Measurements from ENCODE around the gene CHCHD3.

The CHCHD3 gene

DNA sequence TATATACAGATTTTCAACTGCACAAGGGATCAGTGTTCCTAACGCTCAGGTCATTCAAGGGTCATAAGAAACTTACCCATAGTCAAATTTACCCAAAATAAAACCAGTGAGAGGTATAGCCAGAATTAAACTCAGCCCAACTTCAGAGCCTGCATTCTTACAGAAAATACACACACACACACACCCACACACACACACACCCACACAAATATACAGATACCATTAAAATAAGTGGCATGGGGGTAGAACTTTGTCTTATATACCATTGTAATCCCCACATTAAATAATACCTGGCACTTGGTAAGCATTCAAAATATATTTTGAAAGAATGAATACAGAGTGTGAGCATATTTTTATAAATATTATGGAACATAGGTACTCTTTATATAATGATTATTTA lies 93.8 kb downstream of the CHCHD3 start:
- TF ChIP-seq, protein P1, sequence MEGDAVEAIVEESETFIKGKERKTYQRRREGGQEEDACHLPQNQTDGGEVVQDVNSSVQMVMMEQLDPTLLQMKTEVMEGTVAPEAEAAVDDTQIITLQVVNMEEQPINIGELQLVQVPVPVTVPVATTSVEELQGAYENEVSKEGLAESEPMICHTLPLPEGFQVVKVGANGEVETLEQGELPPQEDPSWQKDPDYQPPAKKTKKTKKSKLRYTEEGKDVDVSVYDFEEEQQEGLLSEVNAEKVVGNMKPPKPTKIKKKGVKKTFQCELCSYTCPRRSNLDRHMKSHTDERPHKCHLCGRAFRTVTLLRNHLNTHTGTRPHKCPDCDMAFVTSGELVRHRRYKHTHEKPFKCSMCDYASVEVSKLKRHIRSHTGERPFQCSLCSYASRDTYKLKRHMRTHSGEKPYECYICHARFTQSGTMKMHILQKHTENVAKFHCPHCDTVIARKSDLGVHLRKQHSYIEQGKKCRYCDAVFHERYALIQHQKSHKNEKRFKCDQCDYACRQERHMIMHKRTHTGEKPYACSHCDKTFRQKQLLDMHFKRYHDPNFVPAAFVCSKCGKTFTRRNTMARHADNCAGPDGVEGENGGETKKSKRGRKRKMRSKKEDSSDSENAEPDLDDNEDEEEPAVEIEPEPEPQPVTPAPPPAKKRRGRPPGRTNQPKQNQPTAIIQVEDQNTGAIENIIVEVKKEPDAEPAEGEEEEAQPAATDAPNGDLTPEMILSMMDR (IDR thresholded peaks at IDR 0.05) = no peak
- Histone ChIP-seq H3K4me3 (no peak overlapping the region), H3K27me3 (no peaks in the 10 kb centered on the region), H3K9me3 (no peaks in the 10 kb centered on the region), H3K27ac (no peak overlapping the region), H3K4me1 (peaks cover 0 to 9% (median 0%) of the 10 kb centered on the region in 4 donors), H3K36me3 (no peaks in the 10 kb centered on the region)
- DNase-seq = no peak
- intact Hi-C loops (cut with DNase I; ENCODE audit: low total_unique reads) = no loop called here

DNA sequence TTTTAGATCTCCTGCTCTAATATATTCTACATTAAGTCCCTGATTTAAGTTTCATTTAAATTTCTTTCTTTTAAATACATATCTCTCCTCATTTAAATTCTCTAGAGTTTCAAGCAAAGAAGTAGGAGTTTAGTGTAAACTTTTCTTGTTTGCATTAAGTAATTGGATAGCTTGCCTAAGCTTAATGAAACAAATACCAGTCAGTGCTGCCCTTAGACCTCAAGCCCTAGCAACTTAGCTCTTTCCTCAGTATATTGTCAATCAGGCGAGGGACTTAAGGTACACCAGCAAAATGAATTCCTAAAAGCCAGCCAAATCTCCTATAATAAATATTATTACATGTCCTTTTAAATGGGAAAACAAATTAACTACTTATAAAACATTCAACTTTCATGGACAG lies 101.5 kb downstream of the CHCHD3 start:
- H3K4me3 ChIP-seq = no peak overlapping the region
- H3K36me3 ChIP-seq = no peaks in the 10 kb centered on the region
- DNase-seq = no peak
- H3K27ac ChIP-seq = no peak overlapping the region
- intact Hi-C loops (cut with DNase I; ENCODE audit: low total_unique reads) = no loop called here
- peaks cover 0 to 4% (median 0%) of the 10 kb centered on the region in 4 donors for H3K4me1 ChIP-seq
- TF ChIP-seq, protein P1 (IDR thresholded peaks at IDR 0.05) = no peak
- H3K9me3 ChIP-seq = no peaks in the 10 kb centered on the region
- H3K27me3 ChIP-seq = no peaks in the 10 kb centered on the region

DNA sequence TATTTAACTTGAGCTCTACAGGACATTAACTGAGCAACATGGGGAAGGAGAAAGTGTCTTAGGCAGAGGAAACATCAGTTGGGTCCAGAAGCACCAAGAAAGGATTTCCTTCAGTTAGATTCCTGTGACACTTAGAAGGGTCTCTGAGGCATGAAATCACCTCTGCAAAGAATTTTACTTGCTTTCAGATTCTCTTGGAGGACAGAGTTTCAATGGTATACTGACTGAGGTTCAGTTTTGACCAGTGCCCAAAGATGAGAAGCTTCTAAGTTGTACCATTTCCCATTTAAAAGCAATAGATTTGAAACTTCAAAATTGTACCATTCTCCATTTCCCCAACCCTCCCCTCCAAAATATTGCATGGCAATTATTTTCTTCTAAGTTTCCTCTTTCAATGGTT lies 102.4 kb downstream of the CHCHD3 start:
- H3K4me3 ChIP-seq = no peak overlapping the region
- H3K27ac ChIP-seq = no peak overlapping the region
- no peak for DNase-seq
- H3K9me3 ChIP-seq = no peaks in the 10 kb centered on the region
- intact Hi-C loops (cut with DNase I; ENCODE audit: low total_unique reads) = no loop called here
- peaks cover 0 to 3% (median 3%) of the 10 kb centered on the region in 3 donors for H3K36me3 ChIP-seq
- H3K27me3 ChIP-seq = no peaks in the 10 kb centered on the region
- H3K4me1 ChIP-seq = peaks cover 0 to 4% (median 0%) of the 10 kb centered on the region in 4 donors
- TF ChIP-seq, protein P1 (IDR thresholded peaks at IDR 0.05) = no peak

DNA sequence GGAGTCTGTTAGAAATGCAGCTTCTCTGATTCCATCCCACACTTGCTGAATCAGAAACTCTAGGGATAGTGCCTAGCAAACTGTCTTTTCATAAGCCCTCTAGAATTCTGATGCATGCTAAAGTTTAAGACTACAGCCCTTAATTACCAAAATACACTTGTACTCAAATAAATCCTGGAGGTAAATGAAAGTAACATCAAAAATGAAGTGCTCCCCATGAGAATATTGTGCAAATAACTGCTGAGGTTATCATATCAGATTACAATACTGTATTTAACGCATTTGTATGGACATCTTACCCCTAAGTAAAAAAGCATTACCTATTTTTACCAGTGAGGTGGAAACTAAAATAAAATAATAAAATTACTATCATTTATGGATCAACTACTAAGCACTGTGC lies 104.7 kb downstream of the CHCHD3 start:
- H3K4me1 ChIP-seq = peaks cover 0 to 4% (median 0%) of the 10 kb centered on the region in 4 donors
- H3K27ac ChIP-seq = no peak overlapping the region
- H3K36me3 ChIP-seq = peaks cover 9 to 18% (median 11%) of the 10 kb centered on the region in 3 donors
- DNase-seq = no peak
- H3K27me3 ChIP-seq = no peaks in the 10 kb centered on the region
- no peak overlapping the region for H3K4me3 ChIP-seq
- TF ChIP-seq, protein P1 (IDR thresholded peaks at IDR 0.05) = no peak
- intact Hi-C loops (cut with DNase I; ENCODE audit: low total_unique reads) = no loop called here
- no peaks in the 10 kb centered on the region for H3K9me3 ChIP-seq

DNA sequence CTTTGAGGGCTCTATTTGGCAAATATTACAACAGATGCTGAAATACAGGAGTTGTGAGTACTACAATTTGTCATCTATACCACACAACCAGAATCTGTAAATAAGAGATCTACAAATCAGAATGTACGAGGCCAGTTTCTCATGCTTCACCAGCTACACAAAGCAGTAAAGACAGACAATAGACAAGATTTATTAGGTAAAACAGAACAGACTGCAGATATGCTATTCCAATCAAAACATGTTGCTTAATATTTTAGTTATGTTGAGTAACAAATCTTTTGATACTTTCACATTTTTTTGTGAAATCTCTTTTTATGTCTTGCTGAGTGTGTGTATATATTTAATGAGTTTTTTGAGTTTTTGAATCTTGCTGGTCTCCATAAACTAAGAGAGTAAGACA lies 109.1 kb downstream of the CHCHD3 start:
- Histone ChIP-seq H3K4me3 (no peak overlapping the region), H3K4me1 (no peaks in the 10 kb centered on the region), H3K36me3 (peaks cover 9 to 18% (median 11%) of the 10 kb centered on the region in 3 donors), H3K27me3 (no peaks in the 10 kb centered on the region), H3K9me3 (no peaks in the 10 kb centered on the region), H3K27ac (no peak overlapping the region)
- intact Hi-C loops (cut with DNase I; ENCODE audit: low total_unique reads) = no loop called here
- TF ChIP-seq, protein P1 (IDR thresholded peaks at IDR 0.05) = no peak
- DNase-seq = no peak

DNA sequence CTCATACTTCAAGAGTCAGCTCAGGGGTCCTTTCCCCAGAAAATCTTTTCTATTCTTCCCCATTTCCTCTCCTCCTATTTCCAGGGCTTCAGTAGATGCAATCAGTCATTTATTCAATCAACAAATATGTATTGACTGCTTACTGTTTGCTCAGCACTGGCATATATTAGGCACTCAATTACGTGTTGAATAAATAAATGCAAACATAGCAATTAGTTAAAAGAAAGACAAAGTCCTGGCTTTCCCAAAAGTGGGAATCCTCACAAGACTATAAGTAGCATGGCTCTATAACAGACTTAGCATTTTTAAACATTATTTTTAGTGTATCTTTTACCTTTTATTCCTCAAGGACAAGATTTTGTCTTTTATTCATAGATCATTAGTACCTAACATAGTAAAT lies 111.6 kb downstream of the CHCHD3 start:
- no peak for DNase-seq
- Histone ChIP-seq H3K36me3 (peaks cover 9 to 18% (median 11%) of the 10 kb centered on the region in 3 donors), H3K27ac (no peak overlapping the region), H3K27me3 (no peaks in the 10 kb centered on the region), H3K4me3 (no peak overlapping the region), H3K9me3 (no peaks in the 10 kb centered on the region), H3K4me1 (no peaks in the 10 kb centered on the region)
- intact Hi-C loops (cut with DNase I; ENCODE audit: low total_unique reads) = no loop called here
- TF ChIP-seq, protein P1 (IDR thresholded peaks at IDR 0.05) = no peak
